Lung (tissue), 12 donors: ENCODE measurements around the gene TRPM3. TPM values are rescaled to one million over a fixed set of nuclear protein-coding genes. Genes with fewer than 3 reads are reported as not detected.

ENCODE experiments used
- ATAC-seq: fragments of 200-7000 bp; cut with Tn5 transposase; one replicate; pipeline ENCODE4 v1.9.1; 2020; ENCODE audit warnings: moderate number of reproducible peaks; ENCODE audit not compliant: insufficient read depth, low FRiP score
- DNase-seq, 3 donors: peaks; one replicate each; pipeline ENCODE4 v3.0.0-alpha.2; 2013 to 2017
- H3K27ac ChIP-seq, 2 donors: one replicate each; pipeline ENCODE4 v1.5.1; 2013; ENCODE audit warnings: mild to moderate bottlenecking in 2 of 2, moderate library complexity in 2 of 2, control low read depth in 1 of 2, inconsistent platforms in 1 of 2, low read depth in 1 of 2, low read length in 1 of 2
- H3K27me3 ChIP-seq, 3 donors: one replicate each; pipeline ENCODE4 v1.5.1; 2013; ENCODE audit warnings: low read length in 2 of 3; ENCODE audit not compliant: control insufficient read depth in 3 of 3, insufficient read depth in 3 of 3
- H3K36me3 ChIP-seq, 4 donors: one replicate each; pipeline ENCODE4 v1.5.1; 2013; ENCODE audit warnings: low read length in 4 of 4, mild to moderate bottlenecking in 1 of 4, moderate library complexity in 1 of 4; ENCODE audit not compliant: control insufficient read depth in 4 of 4, insufficient read depth in 4 of 4
- H3K4me1 ChIP-seq, 5 donors: one replicate each; pipeline ENCODE4 v1.5.1; 2013; ENCODE audit warnings: low read length in 5 of 5, mild to moderate bottlenecking in 2 of 5, moderate library complexity in 1 of 5; ENCODE audit not compliant: control insufficient read depth in 5 of 5, insufficient read depth in 5 of 5
- H3K4me3 ChIP-seq: one replicate; pipeline ENCODE4 v1.5.1; 2013; ENCODE audit warnings: mild to moderate bottlenecking, control low read depth, moderate library complexity
- H3K9ac ChIP-seq, 2 donors: one replicate each; pipeline ENCODE4 v1.5.1; 2013; ENCODE audit warnings: low read length in 2 of 2, control low read depth in 1 of 2; ENCODE audit not compliant: insufficient read depth in 1 of 2
- H3K9me3 ChIP-seq, 4 donors: one replicate each; pipeline ENCODE4 v1.5.1; 2013; ENCODE audit warnings: low read length in 3 of 4, mild to moderate bottlenecking in 1 of 4, moderate library complexity in 1 of 4; ENCODE audit not compliant: control insufficient read depth in 4 of 4, insufficient read depth in 3 of 4
- CTCF ChIP-seq: IDR thresholded peaks from 2 replicates; pipeline ENCODE4 v1.5.1; 2012; ENCODE audit warnings: mild to moderate bottlenecking; ENCODE audit errors: control extremely low read depth, extremely low read depth
- WGBS, 2 donors: extraction: QIAGEN DNeasy Blood & Tissue Kit; methylation state at CpG; one replicate each; pipeline ENCODE4 v1.1.7; 2013; 5-methylcytosine and 5-hydroxymethylcytosine counted together
- polyA plus RNA-seq, 2 donors: library from polyadenylated mRNA; stranded (reverse); fragments of 200-250 nt; gene quantifications; one replicate each; pipeline ENCODE4 v1.2.1, GENCODE V29; 2013
- total RNA-seq, 2 donors: library from RNA; depleted of rRNA in 1 of 2; stranded (reverse); fragments of >200 nt in 1 of 2; gene quantifications; one replicate each; pipeline ENCODE4 v1.2.1, GENCODE V29; 2014 to 2021
- donor health status: control.
- donor health status: control.
- donor health status: Bipolar disorder and iron deficiency.
- donor health status: healthy.
- donor health status: DM: yes; HTN: yes; CAD: no.

Gene TRPM3
- total and polyA plus RNA-seq, 4 donors = 0.02 to 1.4 (median 0.49) TPM; not detected in 1

- ATAC-seq (no peak), DNase-seq (peak in 1 of 3 donors; percentile 36)
- no peak overlapping the region for H3K4me3 ChIP-seq
- H3K27ac ChIP-seq = peak overlapping the region; percentile 79 to 81
- 35 to 47% methylated on average over 5 of the region's 5 CpGs for WGBS, 2 donors
- H3K4me1 ChIP-seq = peaks cover 2 to 21% (median 15%) of the 10 kb centered on the region in 5 donors
- no peaks in the 10 kb centered on the region for H3K27me3 ChIP-seq
- no peaks in the 10 kb centered on the region for H3K36me3 ChIP-seq
- H3K9ac ChIP-seq = no peak overlapping the region
- H3K9me3 ChIP-seq = no peaks in the 10 kb centered on the region
- no peak for TF ChIP-seq CTCF
Observed at GRCh38 chr9:70485273-70485858, 636.1 kb downstream of the TRPM3 start.

- 46 to 52% methylated on average over 8 of the region's 8 CpGs for whole genome bisulfite sequencing, 2 donors
- Histone ChIP-seq H3K9ac (no peak overlapping the region), H3K27ac (peak overlapping the region; percentile 79 to 81)
Observed at GRCh38 chr9:70484232-70485130, 636.9 kb downstream of the TRPM3 start.

GRCh38 chr9:70481471-70481870, 640.0 kb downstream of the TRPM3 start:
- H3K4me3 ChIP-seq = no peak overlapping the region
- no peaks in the 10 kb centered on the region for H3K9me3 ChIP-seq
- peaks cover 15 to 43% (median 28%) of the 10 kb centered on the region in 5 donors for H3K4me1 ChIP-seq
- H3K27ac ChIP-seq = peak overlapping the region; percentile 90 to 98
- DNase-seq (peak in 2 of 3 donors; percentile 39 to 50), ATAC-seq (no peak)
- H3K36me3 ChIP-seq = no peaks in the 10 kb centered on the region
- 81 to 89% methylated on average over 1 of the region's 1 CpG for WGBS, 2 donors
- TF ChIP-seq CTCF = no peak
- H3K27me3 ChIP-seq = no peaks in the 10 kb centered on the region
- no peak overlapping the region for H3K9ac ChIP-seq

More at GRCh38 chr9:70484232-70485130, 636.9 kb downstream of the TRPM3 start:
- Histone ChIP-seq H3K4me1 (peaks cover 8 to 29% (median 18%) of the 10 kb centered on the region in 5 donors), H3K4me3 (no peak overlapping the region), H3K27me3 (no peaks in the 10 kb centered on the region), H3K9me3 (no peaks in the 10 kb centered on the region), H3K36me3 (no peaks in the 10 kb centered on the region)
- ATAC-seq (no peak), DNase-seq (peak in 2 of 3 donors; percentile 60 to 75)
- TF ChIP-seq CTCF = peak; percentile 52
